ENCODE data around the gene ST3GAL5. TPM values are rescaled to one million over a fixed set of nuclear protein-coding genes. Genes with fewer than 3 reads are reported as not detected.

The ST3GAL5 gene
- total RNA-seq, 1 donor from 2014 or later: 46.1 TPM

- ATAC-seq (peak; percentile 44), DNase-seq (ENCODE audit: low spot score) (no peak)
- intact Hi-C loops (cut with DNase I): no loop called here
Observed at GRCh38 chr2:85920810-85921545, 32.2 kb upstream of the ST3GAL5 start.

- intact Hi-C loops (cut with DNase I): loop anchor here (10.0 kb wide), 1 partner anchor 107 kb away; no protein-coding TSS in a partner anchor
- DNase-seq (ENCODE audit: low spot score) (no peak), ATAC-seq (no peak)
Observed at GRCh38 chr2:85917887-85918795, 29.4 kb upstream of the ST3GAL5 start.

- DNase-seq (ENCODE audit: low spot score): peak; percentile 22
- ATAC-seq: no peak
- intact Hi-C loops (cut with DNase I): loop anchor here (10.0 kb wide), 1 partner anchor 109 kb away; no protein-coding TSS in a partner anchor
Observed at GRCh38 chr2:85915606-85916303, 27.0 kb upstream of the ST3GAL5 start.

- DNase-seq (ENCODE audit: low spot score) (peak; percentile 8), ATAC-seq (no peak)
- intact Hi-C loops (cut with DNase I): loop anchor here (10.0 kb wide), 1 partner anchor 110 kb away; no protein-coding TSS in a partner anchor
Observed at GRCh38 chr2:85914922-85915321, 26.1 kb upstream of the ST3GAL5 start.

GRCh38 chr2:85913884-85914881 is 25.4 kb upstream of the ST3GAL5 start:
- peak; percentile 80 for ATAC-seq
- peak; percentile 3 for DNase-seq (ENCODE audit: low spot score)
- intact Hi-C loops (cut with DNase I): loop anchor here (10.0 kb wide), 1 partner anchor 111 kb away; no protein-coding TSS in a partner anchor

GRCh38 chr2:85911814-85912692 is 23.3 kb upstream of the ST3GAL5 start:
- DNase-seq (ENCODE audit: low spot score) (no peak), ATAC-seq (peak; percentile 4)
- intact Hi-C loops (cut with DNase I): loop anchor here (10.0 kb wide), 1 partner anchor 113 kb away; no protein-coding TSS in a partner anchor

- ATAC-seq (no peak), DNase-seq (ENCODE audit: low spot score) (no peak)
- intact Hi-C loops (cut with DNase I): loop anchor here (10.0 kb wide), 1 partner anchor 114 kb away; no protein-coding TSS in a partner anchor
Observed at GRCh38 chr2:85911097-85911496, 22.3 kb upstream of the ST3GAL5 start.

- intact Hi-C loops (cut with DNase I): no loop called here
- ATAC-seq (no peak), DNase-seq (ENCODE audit: low spot score) (no peak)
Observed at GRCh38 chr2:85909005-85909404, 20.2 kb upstream of the ST3GAL5 start.

GRCh38 chr2:85908506-85908905 is 19.7 kb upstream of the ST3GAL5 start:
- DNase-seq (ENCODE audit: low spot score) (no peak), ATAC-seq (no peak)
- intact Hi-C loops (cut with DNase I): no loop called here

GRCh38 chr2:85907671-85908157 is 18.9 kb upstream of the ST3GAL5 start:
- intact Hi-C loops (cut with DNase I): no loop called here
- DNase-seq (ENCODE audit: low spot score): no peak
- ATAC-seq: no peak

- intact Hi-C loops (cut with DNase I): no loop called here
- DNase-seq (ENCODE audit: low spot score): no peak
Observed at GRCh38 chr2:85906748-85907147, 18.0 kb upstream of the ST3GAL5 start.

GRCh38 chr2:85905891-85906290 is 17.1 kb upstream of the ST3GAL5 start:
- ATAC-seq (peak; percentile 6), DNase-seq (ENCODE audit: low spot score) (no peak)
- intact Hi-C loops (cut with DNase I): no loop called here

More at GRCh38 chr2:85906748-85907147, 18.0 kb upstream of the ST3GAL5 start:
- ATAC-seq: no peak

GRCh38 chr2:85905187-85905666 is 16.4 kb upstream of the ST3GAL5 start:
- intact Hi-C loops (cut with DNase I): no loop called here
- DNase-seq (ENCODE audit: low spot score) (no peak), ATAC-seq (peak; percentile 73)

- no peak for ATAC-seq
- intact Hi-C loops (cut with DNase I): no loop called here
- DNase-seq (ENCODE audit: low spot score): no peak
Observed at GRCh38 chr2:85903849-85904248, 15.1 kb upstream of the ST3GAL5 start.

GRCh38 chr2:85902496-85902895 is 13.7 kb upstream of the ST3GAL5 start:
- no peak for ATAC-seq
- intact Hi-C loops (cut with DNase I): no loop called here
- DNase-seq (ENCODE audit: low spot score): no peak

- intact Hi-C loops (cut with DNase I): no loop called here
- ATAC-seq (no peak), DNase-seq (ENCODE audit: low spot score) (no peak)
Observed at GRCh38 chr2:85901155-85901554, 12.4 kb upstream of the ST3GAL5 start.

GRCh38 chr2:85900366-85900765 is 11.6 kb upstream of the ST3GAL5 start:
- ATAC-seq: no peak
- intact Hi-C loops (cut with DNase I): no loop called here
- no peak for DNase-seq (ENCODE audit: low spot score)
